ENCODE measurements around the gene CACNA1B. TPM values are rescaled to one million over a fixed set of nuclear protein-coding genes. Genes with fewer than 3 reads are reported as not detected.

CACNA1B gene
- total and polyA plus RNA-seq, 4 donors, result 0.01 to 0.20 (median 0.09) TPM; not detected in 1

- TF ChIP-seq CTCF (IDR thresholded peaks at IDR 0.05; ENCODE audit: control extremely low read depth, extremely low read depth), result no peak
- Histone ChIP-seq H3K4me1 (ENCODE audit: control insufficient read depth in 5 of 5, insufficient read depth in 5 of 5, low read length in 5 of 5) (no peaks in the 10 kb centered on the region), H3K9ac (ENCODE audit: insufficient read depth in 1 of 2, low read length in 2 of 2) (no peak overlapping the region), H3K36me3 (ENCODE audit: control insufficient read depth in 4 of 4, insufficient read depth in 4 of 4, low read length in 4 of 4) (no peaks in the 10 kb centered on the region), H3K9me3 (ENCODE audit: control insufficient read depth in 4 of 4, insufficient read depth in 3 of 4, low read length in 3 of 4) (peaks cover 0 to 2% (median 0%) of the 10 kb centered on the region in 4 donors), H3K4me3 (no peak overlapping the region), H3K27ac (ENCODE audit: low read depth in 1 of 2, low read length in 1 of 2) (no peak overlapping the region), H3K27me3 (ENCODE audit: control insufficient read depth in 3 of 3, insufficient read depth in 3 of 3, low read length in 2 of 3) (no peaks in the 10 kb centered on the region)
- DNase-seq (no peak), ATAC-seq (ENCODE audit: insufficient read depth, low FRiP score) (no peak)
- 91 to 92% methylated on average over 5 of the region's 5 CpGs for WGBS, 2 donors
These were observed 216.4 kb downstream of the CACNA1B start for GRCh38 chr9:138094028-138094427.

- Histone ChIP-seq H3K27me3 (ENCODE audit: control insufficient read depth in 3 of 3, insufficient read depth in 3 of 3, low read length in 2 of 3) (no peaks in the 10 kb centered on the region), H3K27ac (ENCODE audit: low read depth in 1 of 2, low read length in 1 of 2) (no peak overlapping the region), H3K36me3 (ENCODE audit: control insufficient read depth in 4 of 4, insufficient read depth in 4 of 4, low read length in 4 of 4) (no peaks in the 10 kb centered on the region), H3K4me1 (ENCODE audit: control insufficient read depth in 5 of 5, insufficient read depth in 5 of 5, low read length in 5 of 5) (no peaks in the 10 kb centered on the region), H3K9ac (ENCODE audit: insufficient read depth in 1 of 2, low read length in 2 of 2) (no peak overlapping the region), H3K4me3 (no peak overlapping the region), H3K9me3 (ENCODE audit: control insufficient read depth in 4 of 4, insufficient read depth in 3 of 4, low read length in 3 of 4) (no peaks in the 10 kb centered on the region)
- no peak for ATAC-seq (ENCODE audit: insufficient read depth, low FRiP score)
- 68 to 71% methylated on average over 14 of the region's 14 CpGs for WGBS, 2 donors
- DNase-seq, result no peak
- TF ChIP-seq CTCF (IDR thresholded peaks at IDR 0.05; ENCODE audit: control extremely low read depth, extremely low read depth), result no peak
These were observed 218.4 kb downstream of the CACNA1B start for GRCh38 chr9:138095813-138096518.

GRCh38 chr9:138096519-138096845, 218.9 kb downstream of the CACNA1B start:
- Histone ChIP-seq H3K9me3 (ENCODE audit: control insufficient read depth in 4 of 4, insufficient read depth in 3 of 4, low read length in 3 of 4) (no peaks in the 10 kb centered on the region), H3K9ac (ENCODE audit: insufficient read depth in 1 of 2, low read length in 2 of 2) (no peak overlapping the region), H3K36me3 (ENCODE audit: control insufficient read depth in 4 of 4, insufficient read depth in 4 of 4, low read length in 4 of 4) (no peaks in the 10 kb centered on the region), H3K27ac (ENCODE audit: low read depth in 1 of 2, low read length in 1 of 2) (no peak overlapping the region), H3K4me3 (no peak overlapping the region), H3K4me1 (ENCODE audit: control insufficient read depth in 5 of 5, insufficient read depth in 5 of 5, low read length in 5 of 5) (no peaks in the 10 kb centered on the region), H3K27me3 (ENCODE audit: control insufficient read depth in 3 of 3, insufficient read depth in 3 of 3, low read length in 2 of 3) (no peaks in the 10 kb centered on the region)
- no peak for ATAC-seq (ENCODE audit: insufficient read depth, low FRiP score)
- DNase-seq, result no peak
- TF ChIP-seq CTCF (IDR thresholded peaks at IDR 0.05; ENCODE audit: control extremely low read depth, extremely low read depth), result no peak
- 93 to 95% methylated on average over 13 of the region's 13 CpGs for WGBS, 2 donors

GRCh38 chr9:138097501-138097991, 220.0 kb downstream of the CACNA1B start:
- no peaks in the 10 kb centered on the region for H3K9me3 ChIP-seq (ENCODE audit: control insufficient read depth in 4 of 4, insufficient read depth in 3 of 4, low read length in 3 of 4)
- no peak for DNase-seq
- H3K4me1 ChIP-seq (ENCODE audit: control insufficient read depth in 5 of 5, insufficient read depth in 5 of 5, low read length in 5 of 5), result no peaks in the 10 kb centered on the region
- no peaks in the 10 kb centered on the region for H3K27me3 ChIP-seq (ENCODE audit: control insufficient read depth in 3 of 3, insufficient read depth in 3 of 3, low read length in 2 of 3)
- ATAC-seq (ENCODE audit: insufficient read depth, low FRiP score), result no peak
- no peak overlapping the region for H3K4me3 ChIP-seq
- no peak for TF ChIP-seq CTCF (IDR thresholded peaks at IDR 0.05; ENCODE audit: control extremely low read depth, extremely low read depth)
- no peak overlapping the region for H3K9ac ChIP-seq (ENCODE audit: insufficient read depth in 1 of 2, low read length in 2 of 2)
- H3K27ac ChIP-seq (ENCODE audit: low read depth in 1 of 2, low read length in 1 of 2), result no peak overlapping the region
- 78 to 81% methylated on average over 13 of the region's 13 CpGs for WGBS, 2 donors
- no peaks in the 10 kb centered on the region for H3K36me3 ChIP-seq (ENCODE audit: control insufficient read depth in 4 of 4, insufficient read depth in 4 of 4, low read length in 4 of 4)

Data from lung (tissue), 12 donors.